K562 (cell line): ENCODE measurements around the gene METTL22. TPM values are rescaled to one million over a fixed set of nuclear protein-coding genes. Genes with fewer than 3 reads are reported as not detected.

Source experiments
- BRF1 ChIP-seq: IDR thresholded peaks from 3 replicates; pipeline ENCODE4 v1.6.1; 2011; ENCODE audit warnings: borderline replicate concordance, mild to moderate bottlenecking; ENCODE audit not compliant: insufficient read length; ENCODE audit errors: extremely low read depth
- CAMTA2 ChIP-seq: fragments of 250-450 bp; sonication (Bioruptor Pico); conservative IDR thresholded peaks from 2 replicates; pipeline ENCODE4 v1.5.1; 2022
- CBX5 ChIP-seq: IDR thresholded peaks from 2 replicates; pipeline ENCODE4 v1.6.1; 2014; ENCODE audit warnings: low read depth, borderline replicate concordance
- CHAMP1 ChIP-seq: fragments of 450-650 bp; IDR thresholded peaks from 2 replicates; pipeline ENCODE4 v1.6.1; 2016; ENCODE audit warnings: mild to moderate bottlenecking
- DDX20 ChIP-seq: fragments of 450-650 bp; IDR thresholded peaks from 2 replicates; pipeline ENCODE4 v1.6.1; 2016; ENCODE audit warnings: missing genetic modification characterization, low read depth, mild to moderate bottlenecking, missing compliant biosample characterization, moderate library complexity
- EZH2 ChIP-seq: IDR thresholded peaks from 2 replicates; pipeline ENCODE4 v1.6.1; 2012; ENCODE audit warnings: low read depth, mild to moderate bottlenecking, inconsistent platforms, low read length, borderline replicate concordance
- FOXP1 ChIP-seq: sonication (generic); formaldehyde crosslinking; IDR thresholded peaks from 2 replicates; pipeline ENCODE4 v1.8.0; 2022; ENCODE audit warnings: mild to moderate bottlenecking, missing genetic modification reagents
- HCFC1 ChIP-seq: IDR thresholded peaks from 2 replicates; pipeline ENCODE4 v1.6.1; 2012; ENCODE audit warnings: low read depth, low read length, improper control_type of control experiment
- HNRNPL ChIP-seq: fragments of 200-400 bp; formaldehyde crosslinking; IDR thresholded peaks from 2 replicates; pipeline ENCODE4 v1.6.1; 2017; ENCODE audit warnings: low read depth, mild to moderate bottlenecking, low read length
- KDM2B ChIP-seq: fragments of 250-450 bp; sonication (Bioruptor Pico); IDR thresholded peaks from 2 replicates; pipeline ENCODE4 v1.8.0; 2021; ENCODE audit warnings: mild to moderate bottlenecking, moderate library complexity
- KDM5B ChIP-seq: fragments of 200-600 bp; sonication (generic); IDR thresholded peaks from 2 replicates; pipeline ENCODE4 v1.6.1; 2012; ENCODE audit warnings: low read depth, mild to moderate bottlenecking, moderate library complexity, low read length, control low read depth, inconsistent platforms; ENCODE audit not compliant: insufficient replicate concordance
- MEF2D ChIP-seq: conservative IDR thresholded peaks from 2 replicates; pipeline ENCODE4 v1.6.1; 2016; ENCODE audit warnings: low read depth, missing genetic modification characterization, missing compliant biosample characterization
- MLX ChIP-seq, 2 experiments: fragments of 450-650 bp in 1 of 2; sonication (generic) in 1 of 2; formaldehyde crosslinking; conservative IDR thresholded peaks; 2 replicates each; pipeline versions ENCODE4 v1.4.0 to v1.8.1; 2020 to 2022; ENCODE audit warnings: mild to moderate bottlenecking in 1 of 2, missing genetic modification reagents in 1 of 2
- PYGO2 ChIP-seq: fragments of 450-650 bp; IDR thresholded peaks from 2 replicates; pipeline ENCODE4 v1.6.1; 2016; ENCODE audit warnings: mild to moderate bottlenecking, missing genetic modification characterization, moderate library complexity, missing compliant biosample characterization
- RFX7 ChIP-seq: fragments of 250-450 bp; sonication (Bioruptor Pico); IDR thresholded peaks from 2 replicates; pipeline ENCODE4 v1.5.1; 2021; ENCODE audit warnings: mild to moderate bottlenecking
- SIN3A ChIP-seq, 2 experiments: fragments of 150-350 bp in 1 of 2; IDR thresholded peaks; 2 replicates each; pipeline ENCODE4 v1.6.1; 2011 to 2016; ENCODE audit warnings: borderline replicate concordance in 2 of 2, low read depth in 2 of 2, low read length in 2 of 2, mild to moderate bottlenecking in 2 of 2, moderate library complexity in 2 of 2; ENCODE audit not compliant: control insufficient read depth in 1 of 2
- SMAD2 ChIP-seq: fragments of 150-350 bp; IDR thresholded peaks from 2 replicates; pipeline ENCODE4 v1.6.1; 2014; ENCODE audit warnings: low read depth, mild to moderate bottlenecking, low read length
- SMARCA5 ChIP-seq: fragments of 450-650 bp; IDR thresholded peaks from 2 replicates; pipeline ENCODE4 v1.6.1; 2016
- SRSF7 ChIP-seq: fragments of 200-400 bp; formaldehyde crosslinking; optimal IDR thresholded peaks from 2 replicates; pipeline ENCODE3; 2017; ENCODE audit warnings: mild to moderate bottlenecking, low read depth, low read length
- TARDBP ChIP-seq: fragments of 450-650 bp; IDR thresholded peaks from 2 replicates; pipeline ENCODE4 v1.6.1; 2016
- TCF3 ChIP-seq: sonication (generic); formaldehyde crosslinking; IDR thresholded peaks from 2 replicates; pipeline ENCODE4 v1.4.0; 2020; ENCODE audit warnings: mild to moderate bottlenecking, missing genetic modification reagents
- TOE1 ChIP-seq, 2 experiments: fragments of 450-650 bp in 1 of 2; sonication (generic) in 1 of 2; formaldehyde crosslinking in 1 of 2; IDR thresholded peaks; 2 replicates each; pipeline versions ENCODE4 v1.7.1 to v1.8.0; 2016 to 2022; ENCODE audit warnings: borderline replicate concordance in 2 of 2, mild to moderate bottlenecking in 2 of 2, antibody characterized with exemption in 1 of 2, inconsistent platforms in 1 of 2, low read depth in 1 of 2, missing genetic modification reagents in 1 of 2, moderate library complexity in 1 of 2
- ZNF311 ChIP-seq: fragments of 250-450 bp; sonication (Bioruptor Pico); IDR thresholded peaks from 2 replicates; pipeline ENCODE4 v1.4.0; 2020; ENCODE audit warnings: mild to moderate bottlenecking, moderate library complexity
- ZNF512 ChIP-seq: IDR thresholded peaks from 2 replicates; pipeline ENCODE4 v1.6.1; 2016; ENCODE audit warnings: missing genetic modification characterization, missing compliant biosample characterization
- polyA plus RNA-seq, 8 experiments: library from polyadenylated mRNA; depleted of rRNA in 4 of 8; stranded (reverse) in 5 of 8; unstranded in 3 of 8; fragments of >200 nt; fragmentation: Nextera tagmentation in 2 of 8; fragmentation: Illumina TruSeq in 1 of 8; extraction: Ambion mirVana in 2 of 8; extraction: Trizol in 1 of 8; gene quantifications; 2 replicates each; pipeline versions ENCODE4 v1.2.1 to v1.2.3, GENCODE V29; 2011 to 2014; ENCODE audit warnings: inconsistent platforms in 1 of 8, missing spikeins in 1 of 8
- total RNA-seq, 7 experiments: library from RNA; depleted of rRNA in 6 of 7; stranded (reverse); fragments of >200 nt in 6 of 7; fragmentation: Illumina TruSeq in 2 of 7; extraction: Trizol in 2 of 7; gene quantifications; 2 replicates each; pipeline versions ENCODE4 v1.2.1 to v1.2.3, GENCODE V29; 2011 to 2021; ENCODE audit warnings: low replicate concordance in 1 of 7

METTL22 gene
- total and polyA plus RNA-seq, 9 of the 15 experiments (the other 6 are each of a cell fraction or from before 2014, with no cell fraction given): 6.9 to 33.2 (median 18.5) TPM

GRCh38 chr16:8621572-8622314, at the start of gene METTL22 (continued):
- TF ChIP-seq MLX (CRISPR knock-in tag; conservative IDR thresholded peaks at IDR 0.05) (no peak), SMAD2 (no peak), MEF2D (tag) (no peak), ZNF311 (CRISPR knock-in tag) (no peak), TARDBP (no peak), ZNF512 (tag) (no peak), KDM5B (peak; percentile 81), PYGO2 (tag) (no peak), CHAMP1 (no peak), HNRNPL (no peak), RFX7 (CRISPR knock-in tag) (no peak), CBX5 (no peak), SMARCA5 (no peak), BRF1 (no peak), SIN3A (IDR thresholded peaks at IDR 0.05; ENCODE audit: borderline replicate concordance in 2 of 2, control insufficient read depth in 1 of 2, low read depth in 2 of 2, low read length in 2 of 2) (no peak), DDX20 (tag) (no peak), KDM2B (CRISPR knock-in tag) (no peak), TOE1 (IDR thresholded peaks at IDR 0.05; ENCODE audit: borderline replicate concordance) (no peak), TOE1 (CRISPR knock-in tag; IDR thresholded peaks at IDR 0.05; ENCODE audit: borderline replicate concordance, low read depth) (no peak), FOXP1 (no peak), EZH2 (no peak), CAMTA2 (CRISPR knock-in tag) (no peak), HCFC1 (0 out of 2 replicates have a peak, but pooled peaks have one; percentile 15), TCF3 (CRISPR knock-in tag) (no peak), SRSF7 (no peak)
